ENCODE measurements around the gene CDT1.
"Not testable (repeated sequence)": the region's sequence is repeated elsewhere in the genome, so short reads cannot be mapped to it uniquely, and the experiment has no call there.

Gene CDT1

GRCh38 chr16:88820385-88821025, 16.9 kb downstream of the CDT1 start:
- DNase-seq = no peak

DNA sequence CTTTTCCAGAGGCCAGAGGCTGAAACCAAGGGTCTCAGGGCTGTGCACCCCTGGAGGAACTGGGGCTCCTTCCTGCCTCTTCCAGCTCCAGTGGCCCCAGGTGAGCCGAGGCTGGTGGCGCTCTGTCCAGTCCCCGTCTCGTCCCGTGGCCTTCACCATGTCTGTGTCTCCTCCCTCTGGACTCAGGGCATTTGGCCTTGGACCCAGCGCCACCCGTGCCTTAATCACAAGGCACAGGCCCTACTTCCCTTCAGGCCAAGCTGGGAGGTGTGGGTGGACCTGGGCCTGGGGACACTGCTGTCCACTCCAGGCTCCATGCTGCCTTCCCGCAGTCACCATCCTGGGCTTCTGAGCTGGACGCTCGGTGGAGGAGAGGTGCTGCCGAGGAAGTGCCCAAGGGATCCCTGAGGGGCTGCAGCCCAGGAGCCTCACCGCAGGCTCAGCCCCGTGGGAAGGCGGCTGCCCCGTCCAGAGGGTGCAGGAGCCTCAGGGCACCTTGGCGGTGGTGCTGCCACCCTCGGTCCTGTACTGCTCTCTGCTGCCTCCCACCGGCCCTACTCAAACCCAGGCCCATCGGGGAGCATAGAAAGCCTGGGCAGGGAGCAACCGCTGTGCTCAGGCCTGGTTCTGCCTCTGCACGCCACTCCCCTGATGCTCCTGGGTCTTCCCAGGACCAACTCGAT, 17.7 kb downstream of the CDT1 start:
- no peak for DNase-seq

DNA sequence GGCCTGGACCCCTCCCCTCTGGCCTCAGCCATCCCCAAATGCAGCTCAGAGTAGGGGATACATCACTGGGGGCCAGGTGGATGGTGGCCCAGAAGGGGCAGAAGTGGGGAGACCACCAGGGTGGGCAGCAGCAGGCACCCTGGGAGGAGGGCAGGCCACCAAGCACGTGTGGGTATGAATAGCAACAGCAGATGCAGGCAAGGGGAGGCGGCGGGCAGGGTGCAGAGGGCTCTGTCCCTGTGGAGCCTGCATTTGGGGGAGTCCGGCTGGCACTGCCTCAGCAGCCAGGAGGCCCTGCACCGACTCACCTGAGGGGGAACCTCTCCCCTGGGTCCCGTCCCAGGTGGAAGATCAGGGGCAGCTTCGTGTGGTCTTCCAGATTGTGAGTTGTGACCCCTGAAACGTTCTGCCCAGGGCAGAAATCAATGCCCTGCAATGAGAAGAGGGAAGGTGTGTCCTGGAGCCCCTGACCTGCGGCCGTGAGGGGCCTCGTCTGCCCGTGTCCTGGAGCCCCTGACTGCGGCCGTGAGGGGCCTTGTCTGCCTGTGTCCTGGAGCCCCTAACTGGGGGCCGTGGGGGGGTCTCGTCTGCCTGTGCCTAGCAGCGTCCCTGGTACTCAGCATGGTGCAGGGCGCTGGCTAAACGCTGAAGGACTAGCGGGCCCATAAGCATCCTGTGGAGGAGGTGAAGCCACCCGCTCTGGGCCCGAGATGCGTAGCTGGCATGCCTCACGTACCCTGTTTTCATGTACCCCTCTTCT, 18.9 kb downstream of the CDT1 start:
- no peak for DNase-seq

DNA sequence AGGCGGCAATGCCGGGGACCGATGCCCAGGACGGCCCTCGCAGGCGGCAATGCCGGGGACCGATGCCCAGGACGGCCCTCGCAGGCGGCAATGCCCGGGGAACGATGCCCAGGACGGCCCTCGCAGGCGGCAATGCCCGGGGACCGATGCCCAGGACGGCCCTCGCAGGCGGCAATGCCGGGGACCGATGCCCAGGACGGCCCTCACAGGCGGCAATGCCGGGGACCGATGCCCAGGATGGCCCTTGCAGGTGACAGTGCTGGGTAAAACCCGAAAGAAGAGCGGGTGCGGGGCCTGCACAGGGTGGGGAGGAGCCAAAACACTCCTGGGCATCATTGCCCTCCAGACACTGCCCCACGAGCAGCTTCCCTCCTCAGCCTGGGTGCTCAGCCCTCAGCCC, 20.1 kb downstream of the CDT1 start:
- DNase-seq = not testable (repeated sequence)

DNA sequence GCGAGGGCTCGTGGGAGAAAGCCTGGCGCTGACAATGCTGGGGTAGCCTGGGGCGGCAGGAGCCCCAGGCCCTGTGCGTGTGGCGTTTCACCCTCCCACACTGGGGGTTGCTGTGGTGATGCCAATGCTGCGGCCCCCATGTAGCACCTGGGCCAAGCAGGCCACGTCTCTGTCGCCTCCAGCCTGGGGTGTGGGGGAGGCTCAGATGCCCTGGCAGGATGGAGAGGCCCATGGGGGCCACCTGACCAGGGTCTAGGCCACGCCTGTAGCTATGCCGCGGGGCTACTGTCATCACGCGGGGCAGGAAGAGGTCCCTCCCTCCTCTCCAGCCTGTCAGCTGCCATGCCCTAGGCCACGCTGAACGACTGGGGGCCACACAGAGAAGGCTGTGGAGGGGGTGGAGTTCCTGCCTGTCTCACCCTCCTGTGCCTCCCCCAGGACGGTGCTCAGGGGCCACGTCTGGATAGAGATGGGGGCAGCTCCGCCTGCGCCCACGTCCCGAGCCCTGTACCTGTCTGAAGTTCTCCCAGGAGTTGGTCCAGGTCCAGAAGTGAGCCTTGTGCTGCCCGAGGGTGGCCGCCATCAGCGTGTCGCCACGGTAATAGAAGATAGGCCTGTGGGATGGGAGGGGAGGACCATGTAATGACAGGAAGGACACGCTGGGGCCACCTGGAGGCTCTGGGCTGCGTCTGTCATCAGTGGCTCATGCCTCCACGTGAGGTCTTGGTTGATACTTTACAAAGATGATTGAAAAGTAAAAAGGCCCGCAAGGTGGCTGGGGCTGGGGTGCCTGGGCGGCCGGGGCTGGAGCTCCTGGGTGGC, 20.9 kb downstream of the CDT1 start:
- DNase-seq = no peak

DNA sequence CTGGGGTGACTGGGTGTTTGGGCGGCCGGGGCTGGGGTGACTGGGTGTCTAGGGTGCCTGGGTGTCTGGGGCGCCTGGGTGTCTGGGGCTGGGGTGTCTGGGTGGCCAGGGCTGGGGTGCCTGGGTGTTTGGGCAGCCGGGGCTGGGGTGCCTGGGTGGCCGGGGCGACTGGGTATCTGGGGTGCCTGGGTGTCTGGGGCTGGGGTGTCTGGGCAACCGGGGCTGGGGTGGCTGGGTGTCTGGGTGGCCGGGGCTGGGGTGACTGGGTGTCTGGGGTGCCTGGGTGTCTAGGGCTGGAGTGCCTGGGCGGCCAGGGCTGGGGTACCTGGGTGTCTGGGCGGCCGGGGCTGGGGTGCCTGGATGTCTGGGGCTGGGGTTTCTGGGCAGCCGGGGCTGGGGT, 21.6 kb downstream of the CDT1 start:
- no peak for DNase-seq

- no peak for DNase-seq
Observed at GRCh38 chr16:88826070-88826840, 22.7 kb downstream of the CDT1 start.

DNA sequence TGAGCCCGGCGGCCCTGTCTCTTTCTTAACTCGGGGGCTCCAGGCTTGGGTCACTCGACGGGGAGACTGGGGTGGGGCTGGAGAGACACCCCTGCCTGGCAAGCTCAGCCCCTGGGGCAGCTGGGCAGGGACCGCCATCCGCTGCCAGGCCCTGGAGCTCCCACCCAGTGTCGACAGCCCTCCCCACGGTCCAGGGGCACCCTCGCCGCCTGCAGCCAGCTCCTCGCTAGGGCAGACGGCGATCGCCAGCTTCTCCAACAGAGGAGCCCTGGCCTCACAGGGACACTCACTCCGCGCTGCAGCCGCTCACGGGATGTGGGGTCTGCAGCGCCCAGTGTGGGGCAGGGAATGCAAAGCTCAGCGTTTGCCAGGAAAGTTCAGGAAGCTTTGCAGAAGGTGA, 24.1 kb downstream of the CDT1 start:
- DNase-seq = no peak

DNA sequence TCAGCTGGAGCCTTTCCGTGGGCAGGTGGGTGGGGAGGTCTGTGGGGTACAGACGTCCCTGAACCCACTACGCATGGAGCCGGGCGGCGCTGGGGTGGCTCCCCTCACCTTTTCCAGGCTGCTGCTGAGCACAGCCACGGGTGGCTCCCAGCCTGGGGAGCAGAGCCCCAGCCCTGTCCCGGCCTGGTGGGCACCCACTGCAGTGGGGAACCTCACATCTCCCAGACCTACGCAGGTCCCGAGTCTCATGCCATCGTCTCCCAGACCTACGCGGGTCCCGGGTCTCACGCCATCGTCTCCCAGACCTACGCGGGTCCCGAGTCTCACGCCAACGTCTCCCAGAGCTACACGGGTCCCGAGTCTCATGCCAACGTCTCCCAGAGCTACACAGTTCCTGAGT, 25.1 kb downstream of the CDT1 start:
- no peak for DNase-seq

GRCh38 chr16:88830258-88830657, 26.7 kb downstream of the CDT1 start:
- no peak for DNase-seq

GRCh38 chr16:88830783-88831182, 27.2 kb downstream of the CDT1 start:
- no peak for DNase-seq

GRCh38 chr16:88831838-88832237, 28.2 kb downstream of the CDT1 start:
- no peak for DNase-seq

GRCh38 chr16:88833086-88833485, 29.5 kb downstream of the CDT1 start:
- DNase-seq = no peak

DNA sequence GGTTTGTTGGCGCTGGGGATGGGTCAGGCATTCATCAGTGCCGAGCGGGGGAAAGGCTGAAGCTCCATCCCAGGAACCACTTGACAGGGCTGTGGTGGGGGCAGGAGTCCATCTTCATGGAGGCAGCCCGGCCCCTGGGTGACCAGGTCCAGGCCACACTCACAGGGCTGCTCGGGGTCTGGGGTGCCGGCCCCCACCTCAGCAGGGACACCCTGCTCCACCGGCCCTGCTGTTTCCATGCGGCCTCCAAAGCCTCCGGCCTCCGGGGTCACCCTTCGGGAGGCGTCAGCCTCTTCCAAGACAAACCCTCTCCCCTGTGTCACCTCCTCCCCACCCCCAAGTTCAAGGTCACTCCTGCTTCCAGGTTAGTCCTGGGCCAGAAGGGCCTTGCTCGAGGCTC, 31.1 kb downstream of the CDT1 start:
- DNase-seq = no peak

GRCh38 chr16:88835383-88835782, 31.8 kb downstream of the CDT1 start:
- no peak for DNase-seq

- no peak for DNase-seq
Observed at GRCh38 chr16:88835818-88836217, 32.2 kb downstream of the CDT1 start.

DNA sequence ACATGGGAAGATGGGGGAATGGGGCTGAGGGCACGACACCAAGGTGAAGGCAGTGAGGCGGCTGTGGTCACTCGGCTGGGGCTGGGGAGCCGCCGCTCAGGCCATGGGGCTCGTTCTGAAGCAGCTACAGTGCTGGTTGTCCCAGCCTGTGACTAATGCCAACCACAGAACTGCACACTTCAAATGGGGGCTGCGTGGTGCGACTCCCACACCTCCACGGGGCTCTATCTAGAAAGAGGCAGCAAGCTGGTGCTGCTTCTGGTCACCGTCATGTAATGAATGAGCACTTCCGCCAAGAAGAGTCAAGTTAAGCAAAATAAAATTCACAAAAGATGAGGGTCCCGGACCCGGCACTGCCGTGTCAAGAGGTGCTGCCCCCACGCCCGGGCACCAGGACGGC, 33.2 kb downstream of the CDT1 start:
- no peak for DNase-seq

DNA sequence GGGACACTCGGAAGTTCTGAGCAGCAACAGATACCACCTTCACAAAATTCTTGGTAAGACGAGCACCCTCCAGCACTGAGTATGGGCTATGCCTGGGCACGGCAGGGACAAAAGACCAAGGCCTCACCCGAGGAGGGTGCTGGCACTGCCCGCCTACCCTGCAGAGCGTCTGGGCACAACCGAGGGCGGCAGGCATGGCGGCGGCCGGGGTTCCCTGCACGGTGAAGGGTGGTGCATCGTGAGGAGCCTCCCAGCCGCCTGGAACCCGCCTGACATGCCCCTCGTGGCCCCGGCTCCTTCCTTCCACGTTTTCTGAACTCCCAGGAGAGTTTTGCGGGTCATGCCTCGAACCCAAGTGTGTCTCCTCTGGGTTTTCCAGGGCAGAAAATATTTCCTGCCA, 34.2 kb downstream of the CDT1 start:
- DNase-seq = no peak

DNA sequence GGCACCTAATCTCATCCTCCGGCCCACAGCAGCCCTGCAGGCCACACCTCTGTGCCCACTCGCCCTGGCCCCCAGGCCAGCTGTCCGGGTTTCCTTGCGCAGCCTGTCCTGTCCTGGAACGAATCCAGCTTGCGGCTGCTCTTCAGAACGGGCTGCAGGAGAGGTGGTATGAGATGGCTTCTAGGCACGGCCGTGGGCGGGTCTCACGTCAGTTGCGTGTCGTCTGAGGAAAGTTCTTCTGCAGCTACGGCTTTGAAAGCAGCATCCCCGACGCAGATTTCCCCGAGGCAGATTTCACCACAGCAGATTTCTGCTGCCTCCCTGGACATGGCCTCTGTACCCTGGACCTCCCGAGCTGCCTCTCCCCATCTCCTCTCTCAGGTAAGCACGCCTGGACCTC, 35.0 kb downstream of the CDT1 start:
- no peak for DNase-seq

DNA sequence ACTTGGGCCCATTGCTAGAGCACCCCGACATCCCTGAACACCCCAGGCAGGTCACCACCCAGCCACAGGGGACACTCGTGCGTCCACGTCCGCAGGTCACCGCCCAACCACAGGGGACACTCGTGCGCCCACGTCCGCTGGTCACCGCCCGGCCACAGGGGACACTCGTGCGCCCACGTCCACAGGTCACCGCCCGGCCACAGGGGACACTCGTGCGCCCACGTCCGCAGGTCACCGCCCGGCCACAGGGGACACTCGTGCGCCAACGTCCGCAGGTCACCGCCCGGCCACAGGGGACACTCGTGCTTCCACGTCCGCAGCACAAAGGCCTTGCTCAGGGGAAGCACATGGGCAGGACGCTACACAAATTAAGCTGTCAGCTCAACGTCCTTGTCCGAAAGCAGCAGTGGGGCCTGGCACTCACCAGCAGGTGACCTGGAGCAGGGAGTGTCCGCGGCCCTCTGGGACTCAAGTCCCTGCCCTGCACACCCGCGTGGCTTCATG, 35.5 kb downstream of the CDT1 start:
- DNase-seq = no peak

- DNase-seq = peak; percentile 26
Observed at GRCh38 chr16:88839745-88840599, 36.4 kb downstream of the CDT1 start.

Measured in inflammatory macrophage treated with lipopolysaccharide for 4 hours (primary cell).